Bronchial epithelial cell (primary cell): ENCODE measurements around the gene LAMP1. TPM values are rescaled to one million over a fixed set of nuclear protein-coding genes. Genes with fewer than 3 reads are reported as not detected.
"Not testable (repeated sequence)": the region's sequence is repeated elsewhere in the genome, so short reads cannot be mapped to it uniquely, and the experiment has no call there.

Experiments used
- DNase-seq: peaks from one replicate; pipeline ENCODE4 v3.0.0-alpha.2; 2010; ENCODE audit warnings: low read depth
- FAIRE-seq: peaks from 2 replicates; lab custom pipeline; 2011; peaks lifted over from hg19 to GRCh38; lab: Jason Lieb, UNC
- H3K27me3 ChIP-seq: 2 replicates; pipeline ENCODE4 v1.5.1; 2011; ENCODE audit warnings: low read length; ENCODE audit not compliant: control insufficient read depth, insufficient read depth
- H3K36me3 ChIP-seq: 2 replicates; pipeline ENCODE4 v1.5.1; 2011; ENCODE audit warnings: low read length; ENCODE audit not compliant: control insufficient read depth, insufficient read depth
- H3K4me3 ChIP-seq: 2 replicates; pipeline ENCODE4 v1.5.1; 2011; ENCODE audit warnings: mild to moderate bottlenecking, low read depth, low read length, control low read depth
- total RNA-seq: library from RNA; depleted of rRNA; stranded (reverse); fragments of >200 nt; gene quantifications from 2 replicates; pipeline ENCODE4 v1.2.1, GENCODE V29; 2014
- TF ChIP-seq, protein P1 (sequence below): IDR thresholded peaks from 2 replicates; pipeline ENCODE4 v1.5.1; 2011; ENCODE audit warnings: mild to moderate bottlenecking, moderate library complexity, low read length, control low read depth, inconsistent platforms; ENCODE audit not compliant: insufficient read depth, severe bottlenecking

LAMP1 gene
- total RNA-seq, 1 donor from 2014 or later: 286 TPM

GRCh38 chr13:113367771-113368170, 70.7 kb downstream of the LAMP1 start:
- TF ChIP-seq, protein P1, sequence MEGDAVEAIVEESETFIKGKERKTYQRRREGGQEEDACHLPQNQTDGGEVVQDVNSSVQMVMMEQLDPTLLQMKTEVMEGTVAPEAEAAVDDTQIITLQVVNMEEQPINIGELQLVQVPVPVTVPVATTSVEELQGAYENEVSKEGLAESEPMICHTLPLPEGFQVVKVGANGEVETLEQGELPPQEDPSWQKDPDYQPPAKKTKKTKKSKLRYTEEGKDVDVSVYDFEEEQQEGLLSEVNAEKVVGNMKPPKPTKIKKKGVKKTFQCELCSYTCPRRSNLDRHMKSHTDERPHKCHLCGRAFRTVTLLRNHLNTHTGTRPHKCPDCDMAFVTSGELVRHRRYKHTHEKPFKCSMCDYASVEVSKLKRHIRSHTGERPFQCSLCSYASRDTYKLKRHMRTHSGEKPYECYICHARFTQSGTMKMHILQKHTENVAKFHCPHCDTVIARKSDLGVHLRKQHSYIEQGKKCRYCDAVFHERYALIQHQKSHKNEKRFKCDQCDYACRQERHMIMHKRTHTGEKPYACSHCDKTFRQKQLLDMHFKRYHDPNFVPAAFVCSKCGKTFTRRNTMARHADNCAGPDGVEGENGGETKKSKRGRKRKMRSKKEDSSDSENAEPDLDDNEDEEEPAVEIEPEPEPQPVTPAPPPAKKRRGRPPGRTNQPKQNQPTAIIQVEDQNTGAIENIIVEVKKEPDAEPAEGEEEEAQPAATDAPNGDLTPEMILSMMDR: no peak
- Histone ChIP-seq H3K27me3 (no peaks in the 10 kb centered on the region), H3K36me3 (no peaks in the 10 kb centered on the region), H3K4me3 (no peak overlapping the region)
- no peak for FAIRE-seq
- no peak for DNase-seq

- not testable (repeated sequence) for FAIRE-seq, DNase-seq, H3K36me3 ChIP-seq, H3K4me3 ChIP-seq, H3K27me3 ChIP-seq
These were observed 71.3 kb downstream of the LAMP1 start for GRCh38 chr13:113368353-113368752.

DNA sequence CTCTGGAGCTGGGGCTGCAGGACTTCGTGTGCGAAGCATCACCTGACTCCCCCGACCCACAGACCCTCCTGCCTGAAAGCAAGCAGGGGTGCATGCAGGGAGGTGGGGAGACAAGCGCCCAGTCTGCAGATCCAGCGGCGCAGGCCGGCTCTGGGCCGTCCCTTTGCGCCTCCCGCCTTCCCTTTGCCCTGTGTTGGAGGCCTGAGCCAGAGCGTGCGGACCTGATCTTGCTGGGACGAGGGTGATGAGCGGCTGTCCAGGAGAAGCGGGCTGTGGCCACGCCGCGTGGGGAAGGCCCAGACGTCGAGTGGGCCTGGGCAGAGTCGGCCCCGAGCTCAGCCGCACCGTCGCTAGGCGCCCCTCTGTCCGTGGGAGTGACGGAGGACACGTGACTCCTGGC, 72.2 kb downstream of the LAMP1 start:
- Histone ChIP-seq H3K4me3 (no peak overlapping the region), H3K27me3 (no peaks in the 10 kb centered on the region), H3K36me3 (no peaks in the 10 kb centered on the region)
- DNase-seq: no peak
- no peak for FAIRE-seq
- TF ChIP-seq, protein P1: no peak

DNA sequence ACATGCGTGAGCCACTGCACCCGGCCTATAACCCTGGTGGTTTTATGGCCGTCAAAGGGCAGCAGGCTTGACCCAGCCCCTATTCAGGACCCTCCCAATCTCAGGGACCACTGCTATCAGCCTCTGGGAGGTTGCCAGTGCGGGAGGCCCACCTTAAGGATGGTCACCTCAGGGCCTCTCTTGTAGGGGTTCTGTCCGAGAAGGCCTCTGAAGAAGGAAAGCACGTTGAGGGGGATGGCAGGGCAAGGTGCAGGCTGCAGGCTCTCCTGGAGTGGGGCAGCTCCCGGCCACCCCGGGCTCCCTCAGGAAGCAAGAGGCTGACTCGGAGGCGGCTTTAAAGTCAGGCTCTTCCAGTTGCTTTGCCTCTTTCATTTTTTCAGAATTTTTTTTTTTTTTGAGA, 72.8 kb downstream of the LAMP1 start:
- TF ChIP-seq, protein P1: no peak
- H3K4me3 ChIP-seq: no peak overlapping the region
- DNase-seq (no peak), FAIRE-seq (no peak)
- no peaks in the 10 kb centered on the region for H3K36me3 ChIP-seq
- H3K27me3 ChIP-seq: peaks cover 3% of the 10 kb centered on the region

GRCh38 chr13:113371061-113371460, 74.0 kb downstream of the LAMP1 start:
- Histone ChIP-seq H3K36me3 (no peaks in the 10 kb centered on the region), H3K27me3 (peaks cover 3% of the 10 kb centered on the region), H3K4me3 (no peak overlapping the region)
- TF ChIP-seq, protein P1: no peak
- FAIRE-seq (no peak), DNase-seq (no peak)

DNA sequence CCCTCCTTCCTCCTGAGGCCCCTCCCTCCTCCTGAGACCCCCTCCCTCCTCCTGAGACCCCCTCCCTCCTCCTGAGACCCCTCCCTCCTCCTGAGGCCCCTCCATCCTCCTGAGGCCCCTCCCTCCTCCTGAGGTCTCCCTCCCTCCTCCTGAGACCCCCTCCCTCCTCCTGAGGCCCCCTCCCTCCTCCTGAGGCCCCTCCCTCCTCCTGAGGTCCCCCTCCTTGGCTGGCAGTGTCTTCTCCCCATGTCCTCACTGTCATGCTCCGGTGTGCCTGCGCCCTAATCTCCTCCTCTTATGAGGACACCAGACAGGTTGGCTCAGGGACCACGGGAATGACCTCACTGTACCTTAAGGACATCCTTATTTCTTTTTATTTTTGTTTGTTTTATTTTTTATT, 74.7 kb downstream of the LAMP1 start:
- not testable (repeated sequence) for H3K27me3 ChIP-seq, DNase-seq, H3K36me3 ChIP-seq, FAIRE-seq, H3K4me3 ChIP-seq

Other genes with a start within 250 kb of the LAMP1 start
- not detected in 2 replicates for gene F7, start 191.4 kb upstream of the LAMP1 start, total RNA-seq
- gene F10, start 174.4 kb upstream of the LAMP1 start, total RNA-seq: 0.26 TPM in 1 of 2 replicates, not detected in the other
- not detected in 2 replicates for gene PROZ, start 138.6 kb upstream of the LAMP1 start, total RNA-seq
- 55.3 and 61.1 TPM in 2 replicates for gene PCID2, start 88.6 kb upstream of the LAMP1 start, total RNA-seq
- gene CUL4A, start 87.6 kb upstream of the LAMP1 start, total RNA-seq: 84.0 and 104 TPM in 2 replicates
- gene GRTP1, start 66.9 kb downstream of the LAMP1 start, total RNA-seq: 7.6 and 9.3 TPM in 2 replicates
- gene ADPRHL1, start 156.2 kb downstream of the LAMP1 start, total RNA-seq: 0.26 and 1.0 TPM in 2 replicates
- gene DCUN1D2, start 193.5 kb downstream of the LAMP1 start, total RNA-seq: 14.2 and 16.3 TPM in 2 replicates